ENCODE results near the gene GRWD1. TPM values are rescaled to one million over a fixed set of nuclear protein-coding genes. Genes with fewer than 3 reads are reported as not detected.

Gene GRWD1
- total RNA-seq, 1 donor, result 34.1 TPM

DNA sequence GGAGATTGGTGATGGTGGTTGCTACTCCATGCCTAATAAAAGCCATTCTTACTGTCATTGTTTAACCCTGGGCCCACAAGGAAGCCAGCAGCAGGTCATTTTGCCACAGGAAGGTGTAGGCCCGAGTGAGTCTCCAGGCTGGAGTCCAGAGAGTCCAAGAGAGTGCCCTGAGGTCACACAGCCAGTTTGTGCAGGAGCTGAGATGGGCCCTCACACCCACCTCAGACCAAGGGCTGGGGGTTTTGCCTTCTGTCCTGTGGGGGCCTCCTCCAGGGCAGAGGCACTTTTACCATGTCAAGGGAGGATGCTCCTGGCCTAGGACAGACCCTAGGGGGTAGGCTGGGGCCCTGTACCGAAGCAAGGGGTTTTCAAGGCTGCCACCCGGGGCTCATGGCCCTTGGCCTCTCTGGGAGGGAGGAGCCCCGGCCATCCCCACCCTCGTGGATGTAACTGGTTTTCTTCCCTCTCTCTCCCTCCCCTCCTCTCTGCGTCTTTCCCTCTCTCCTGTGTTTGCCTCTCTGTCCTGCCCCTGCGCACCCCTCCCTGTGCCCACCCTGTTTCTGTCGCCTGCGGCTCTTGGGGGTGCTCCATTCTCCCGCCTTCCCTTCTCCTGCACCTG is 31.4 kb downstream of the GRWD1 start:
- no peak for DNase-seq (ENCODE audit: low read depth)
- TF ChIP-seq, protein P1, sequence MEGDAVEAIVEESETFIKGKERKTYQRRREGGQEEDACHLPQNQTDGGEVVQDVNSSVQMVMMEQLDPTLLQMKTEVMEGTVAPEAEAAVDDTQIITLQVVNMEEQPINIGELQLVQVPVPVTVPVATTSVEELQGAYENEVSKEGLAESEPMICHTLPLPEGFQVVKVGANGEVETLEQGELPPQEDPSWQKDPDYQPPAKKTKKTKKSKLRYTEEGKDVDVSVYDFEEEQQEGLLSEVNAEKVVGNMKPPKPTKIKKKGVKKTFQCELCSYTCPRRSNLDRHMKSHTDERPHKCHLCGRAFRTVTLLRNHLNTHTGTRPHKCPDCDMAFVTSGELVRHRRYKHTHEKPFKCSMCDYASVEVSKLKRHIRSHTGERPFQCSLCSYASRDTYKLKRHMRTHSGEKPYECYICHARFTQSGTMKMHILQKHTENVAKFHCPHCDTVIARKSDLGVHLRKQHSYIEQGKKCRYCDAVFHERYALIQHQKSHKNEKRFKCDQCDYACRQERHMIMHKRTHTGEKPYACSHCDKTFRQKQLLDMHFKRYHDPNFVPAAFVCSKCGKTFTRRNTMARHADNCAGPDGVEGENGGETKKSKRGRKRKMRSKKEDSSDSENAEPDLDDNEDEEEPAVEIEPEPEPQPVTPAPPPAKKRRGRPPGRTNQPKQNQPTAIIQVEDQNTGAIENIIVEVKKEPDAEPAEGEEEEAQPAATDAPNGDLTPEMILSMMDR (IDR thresholded peaks at IDR 0.05; ENCODE audit: insufficient read depth, low read length), result no peak
- no peak overlapping the region for H3K4me3 ChIP-seq (ENCODE audit: low read depth, low read length)

DNA sequence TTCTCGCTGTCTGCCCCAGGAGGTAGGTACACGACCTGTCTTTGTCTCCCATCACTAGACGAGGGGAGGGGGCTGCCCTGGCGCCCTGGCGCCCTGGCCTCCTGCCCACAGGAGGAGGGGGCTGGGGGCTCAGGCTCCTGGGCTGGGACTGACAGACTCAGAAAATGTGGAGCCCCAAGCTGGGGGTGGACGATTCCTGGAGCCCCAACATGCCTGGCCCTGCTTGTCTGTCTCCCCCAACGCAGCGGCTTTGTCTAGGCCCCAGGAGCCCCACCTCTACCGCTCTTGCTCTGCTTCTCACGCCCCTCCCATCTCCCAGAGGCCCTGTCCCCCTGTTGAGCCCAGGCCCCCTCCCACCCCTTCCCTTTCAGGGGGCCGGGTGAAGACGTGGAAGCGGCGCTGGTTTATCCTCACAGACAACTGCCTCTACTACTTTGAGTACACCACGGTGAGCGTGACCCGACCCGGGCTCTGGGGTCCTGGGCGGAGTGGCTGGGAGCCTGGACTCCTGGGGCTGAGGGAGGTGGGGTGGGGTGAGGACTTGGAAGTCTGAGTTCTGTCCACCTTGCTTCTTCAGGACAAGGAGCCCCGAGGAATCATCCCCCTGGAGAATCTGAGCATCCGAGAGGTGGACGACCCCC is 32.0 kb downstream of the GRWD1 start:
- H3K4me3 ChIP-seq (ENCODE audit: low read depth, low read length), result no peak overlapping the region
- DNase-seq (ENCODE audit: low read depth), result no peak
- TF ChIP-seq, protein P1 (IDR thresholded peaks at IDR 0.05; ENCODE audit: insufficient read depth, low read length), result no peak

DNA sequence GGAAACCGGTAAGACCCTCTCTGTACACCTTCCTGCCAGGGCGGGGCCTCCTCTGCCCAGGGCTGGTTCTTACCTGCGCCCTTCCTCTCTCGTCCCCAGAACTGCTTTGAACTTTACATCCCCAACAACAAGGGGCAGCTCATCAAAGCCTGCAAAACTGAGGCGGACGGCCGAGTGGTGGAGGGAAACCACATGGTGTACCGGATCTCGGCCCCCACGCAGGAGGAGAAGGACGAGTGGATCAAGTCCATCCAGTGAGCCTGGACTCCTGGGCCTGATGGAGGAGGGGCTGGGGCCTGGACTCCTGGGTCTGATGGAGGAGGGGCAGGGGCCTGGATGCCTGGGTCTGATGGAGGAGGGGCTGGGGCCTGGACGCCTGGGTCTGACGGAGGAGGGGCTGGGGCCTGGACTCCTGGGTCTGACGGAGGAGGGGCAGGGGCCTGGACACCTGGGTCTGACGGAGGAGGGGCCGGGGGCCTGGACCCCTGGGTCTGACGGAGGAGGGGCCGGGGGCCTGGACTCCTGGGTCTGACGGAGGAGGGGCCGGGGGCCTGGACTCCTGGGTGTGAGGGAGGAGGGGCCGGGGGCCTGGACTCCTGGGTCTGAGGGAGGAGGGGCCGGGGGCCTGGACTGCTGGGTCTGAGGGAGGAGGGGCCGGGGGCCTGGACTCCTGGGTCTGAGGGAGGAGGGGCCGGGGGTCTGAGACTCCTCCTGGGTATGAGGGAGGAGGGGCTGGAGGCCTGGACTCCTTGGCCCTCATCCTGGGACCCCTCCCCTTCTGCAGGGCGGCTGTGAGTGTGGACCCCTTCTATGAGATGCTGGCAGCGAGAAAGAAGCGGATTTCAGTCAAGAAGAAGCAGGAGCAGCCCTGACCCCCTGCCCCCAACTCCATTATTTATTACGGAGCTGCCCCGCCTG is 32.8 kb downstream of the GRWD1 start:
- DNase-seq (ENCODE audit: low read depth), result no peak
- no peak overlapping the region for H3K4me3 ChIP-seq (ENCODE audit: low read depth, low read length)
- TF ChIP-seq, protein P1 (IDR thresholded peaks at IDR 0.05; ENCODE audit: insufficient read depth, low read length), result no peak

DNA sequence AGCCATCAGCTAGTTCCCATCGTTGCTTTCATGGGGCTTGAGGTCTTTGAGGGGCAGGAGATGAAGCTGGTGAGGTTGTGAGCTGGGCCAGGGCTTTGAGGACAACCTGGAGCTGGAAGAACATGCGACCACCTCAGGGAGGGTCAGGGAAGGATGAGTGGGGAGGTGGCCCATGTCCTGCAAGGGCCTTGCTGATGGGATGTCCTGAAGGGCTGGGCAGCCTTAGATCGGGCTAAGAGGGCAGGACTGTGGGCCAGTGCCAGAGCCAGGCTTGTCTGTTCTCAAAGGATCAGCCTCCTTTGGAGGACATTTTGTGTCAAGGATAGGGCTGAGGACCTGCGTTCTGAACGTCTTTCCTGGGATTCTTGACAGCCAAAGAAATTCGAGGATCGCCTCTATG is 33.9 kb downstream of the GRWD1 start:
- DNase-seq (ENCODE audit: low read depth), result no peak
- TF ChIP-seq, protein P1 (IDR thresholded peaks at IDR 0.05; ENCODE audit: insufficient read depth, low read length), result no peak
- no peak overlapping the region for H3K4me3 ChIP-seq (ENCODE audit: low read depth, low read length)

DNA sequence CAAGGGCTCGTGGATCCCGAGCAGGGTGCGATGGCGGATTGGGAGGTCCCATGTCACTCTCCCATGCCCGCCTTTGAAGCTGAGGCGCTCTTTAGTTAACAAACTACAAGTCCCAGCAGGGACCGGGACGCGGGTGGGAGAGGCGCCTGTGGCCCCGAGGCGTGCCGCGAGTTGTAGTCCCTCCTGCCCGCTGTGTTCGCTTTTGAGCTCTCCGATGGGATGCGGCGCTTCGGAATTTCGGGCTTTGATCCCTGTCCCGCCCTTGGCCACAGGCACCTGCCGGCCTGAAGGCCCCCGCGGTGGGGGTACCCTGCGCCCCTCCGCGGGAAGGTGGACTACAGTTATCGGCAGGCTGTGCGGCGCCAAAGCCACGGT is 34.4 kb downstream of the GRWD1 start:
- peak overlapping the region; percentile 33 for H3K4me3 ChIP-seq (ENCODE audit: low read depth, low read length)
- peak; percentile 20 for DNase-seq (ENCODE audit: low read depth)
- TF ChIP-seq, protein P1 (IDR thresholded peaks at IDR 0.05; ENCODE audit: insufficient read depth, low read length), result no peak

DNA sequence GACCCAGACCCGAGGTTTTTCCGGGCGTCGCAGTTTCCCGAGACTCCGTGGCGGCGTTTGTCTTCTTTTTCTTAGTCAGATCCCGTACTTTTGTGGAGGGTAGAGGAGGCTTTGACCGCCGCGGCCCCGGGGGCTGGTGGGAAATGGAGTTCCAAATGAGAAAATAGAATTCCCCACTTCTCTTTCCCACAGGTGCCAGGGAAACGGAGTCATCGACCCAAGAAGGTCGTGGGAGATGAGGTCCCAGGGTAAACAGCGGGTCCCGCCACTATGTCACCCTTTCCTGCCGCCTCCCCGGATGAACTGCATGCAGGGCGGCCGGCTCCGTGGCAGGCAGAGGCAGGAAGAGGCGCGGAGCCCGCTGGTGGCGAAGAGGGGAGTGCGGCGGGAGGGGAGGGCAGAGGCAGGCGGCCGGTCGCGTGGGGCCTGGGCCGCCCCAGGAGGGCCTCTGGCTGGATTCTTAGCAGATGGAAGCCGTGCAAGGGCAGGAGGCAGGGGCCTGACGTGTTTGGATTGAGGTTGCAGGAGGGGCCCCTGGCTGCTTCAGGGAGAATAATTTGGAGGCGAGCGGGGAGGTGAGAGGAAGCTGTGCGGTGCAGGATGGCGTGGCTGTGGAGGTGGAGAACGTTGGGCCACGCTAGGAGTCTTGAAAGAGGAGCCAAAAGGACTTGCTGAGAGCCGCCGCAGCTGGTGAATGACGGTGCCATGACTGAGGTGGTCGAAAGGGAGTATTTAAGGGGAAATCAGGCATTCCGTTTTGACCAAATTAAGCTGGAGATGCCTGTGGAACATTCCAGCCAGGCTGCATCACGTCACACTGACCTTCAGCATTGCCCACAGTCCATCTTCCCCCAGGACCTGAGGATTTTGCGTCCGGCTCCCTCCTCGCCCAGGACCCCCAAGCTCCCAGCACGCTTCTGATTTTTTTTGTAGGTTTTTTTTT is 35.0 kb downstream of the GRWD1 start:
- TF ChIP-seq, protein P1 (IDR thresholded peaks at IDR 0.05; ENCODE audit: insufficient read depth, low read length), result no peak
- DNase-seq (ENCODE audit: low read depth), result peak; percentile 30
- peak overlapping the region; percentile 33 for H3K4me3 ChIP-seq (ENCODE audit: low read depth, low read length)

Measured in fibroblast of the aortic adventitia (primary cell).